Stimulated activated CD4-positive, alpha-beta T cell treated with anti-CD3 and anti-CD28 coated beads, Interleukin-4, amount 100 ng/mL, for 1 hour (primary cell): ENCODE data around the gene MCRIP2.
"Not testable (repeated sequence)": the region's sequence is repeated elsewhere in the genome, so short reads cannot be mapped to it uniquely, and the experiment has no call there.

Source experiments
- DNase-seq: peaks from one replicate; pipeline ENCODE4 v3.0.0-alpha.2; 2020

Gene MCRIP2

GRCh38 chr16:683396-684070, 41.9 kb downstream of the MCRIP2 start:
- no peak for DNase-seq

- DNase-seq = peak; percentile 99
Measured at GRCh38 chr16:684071-684794, 42.6 kb downstream of the MCRIP2 start, which contains the start of gene JMJD8. JMJD8 (minus strand) TSS chr16:684334; CDS start chr16:684319, 15 bp downstream.

- DNase-seq = no peak
Measured at GRCh38 chr16:684961-685696, 43.5 kb downstream of the MCRIP2 start.

- DNase-seq = no peak
Measured at GRCh38 chr16:685967-686366, 44.3 kb downstream of the MCRIP2 start.

GRCh38 chr16:686459-687260, 45.0 kb downstream of the MCRIP2 start:
- DNase-seq = no peak

- no peak for DNase-seq
Measured at GRCh38 chr16:687499-687898, 45.9 kb downstream of the MCRIP2 start.

GRCh38 chr16:689175-689897, 47.7 kb downstream of the MCRIP2 start:
- DNase-seq = no peak

GRCh38 chr16:691242-691641, 49.6 kb downstream of the MCRIP2 start:
- not testable (repeated sequence) for DNase-seq

- DNase-seq = no peak
Measured at GRCh38 chr16:692356-693108, 50.9 kb downstream of the MCRIP2 start.

- DNase-seq = no peak
Measured at GRCh38 chr16:693364-693763, 51.7 kb downstream of the MCRIP2 start.

- DNase-seq = no peak
Measured at GRCh38 chr16:693766-694165, 52.1 kb downstream of the MCRIP2 start.

- DNase-seq = no peak
Measured at GRCh38 chr16:694187-694862, 52.7 kb downstream of the MCRIP2 start.

GRCh38 chr16:694863-695354, 53.3 kb downstream of the MCRIP2 start:
- no peak for DNase-seq

- peak; percentile 69 for DNase-seq
Measured at GRCh38 chr16:695355-696089, 53.9 kb downstream of the MCRIP2 start.
